Measurements from ENCODE around the gene EIF4E3.

The EIF4E3 gene

GRCh38 chr3:71723452-71724170 lies 1.6 kb downstream of the EIF4E3 start:
- no peak overlapping the region for H3K4me3 ChIP-seq (ENCODE audit: low read depth, low read length)
- no peak for TF ChIP-seq CTCF (IDR thresholded peaks at IDR 0.05; ENCODE audit: control insufficient read depth, extremely low read depth, insufficient read depth)

GRCh38 chr3:71722693-71723092 lies 2.5 kb downstream of the EIF4E3 start:
- no peak for TF ChIP-seq CTCF (IDR thresholded peaks at IDR 0.05; ENCODE audit: control insufficient read depth, extremely low read depth, insufficient read depth)
- no peak for DNase-seq (ENCODE audit: low read depth)
- H3K4me3 ChIP-seq (ENCODE audit: low read depth, low read length): no peak overlapping the region

More at GRCh38 chr3:71723452-71724170, 1.6 kb downstream of the EIF4E3 start:
- no peak for DNase-seq (ENCODE audit: low read depth)

GRCh38 chr3:71721651-71722157 lies 3.5 kb downstream of the EIF4E3 start:
- TF ChIP-seq CTCF (IDR thresholded peaks at IDR 0.05; ENCODE audit: control insufficient read depth, extremely low read depth, insufficient read depth): no peak
- DNase-seq (ENCODE audit: low read depth): no peak
- H3K4me3 ChIP-seq (ENCODE audit: low read depth, low read length): no peak overlapping the region

- no peak for DNase-seq (ENCODE audit: low read depth)
- H3K4me3 ChIP-seq (ENCODE audit: low read depth, low read length): no peak overlapping the region
- no peak for TF ChIP-seq CTCF (IDR thresholded peaks at IDR 0.05; ENCODE audit: control insufficient read depth, extremely low read depth, insufficient read depth)
These were observed 4.2 kb downstream of the EIF4E3 start for GRCh38 chr3:71721002-71721401.

GRCh38 chr3:71718072-71718471 lies 7.1 kb downstream of the EIF4E3 start:
- no peak for DNase-seq (ENCODE audit: low read depth)
- no peak for TF ChIP-seq CTCF (IDR thresholded peaks at IDR 0.05; ENCODE audit: control insufficient read depth, extremely low read depth, insufficient read depth)
- H3K4me3 ChIP-seq (ENCODE audit: low read depth, low read length): no peak overlapping the region

- DNase-seq (ENCODE audit: low read depth): no peak
- no peak for TF ChIP-seq CTCF (IDR thresholded peaks at IDR 0.05; ENCODE audit: control insufficient read depth, extremely low read depth, insufficient read depth)
- no peak overlapping the region for H3K4me3 ChIP-seq (ENCODE audit: low read depth, low read length)
These were observed 10.6 kb downstream of the EIF4E3 start for GRCh38 chr3:71714595-71714994.

GRCh38 chr3:71713041-71713440 lies 12.2 kb downstream of the EIF4E3 start:
- no peak overlapping the region for H3K4me3 ChIP-seq (ENCODE audit: low read depth, low read length)
- no peak for DNase-seq (ENCODE audit: low read depth)
- no peak for TF ChIP-seq CTCF (IDR thresholded peaks at IDR 0.05; ENCODE audit: control insufficient read depth, extremely low read depth, insufficient read depth)

All from LNCaP clone FGC (cell line).